SU-DHL-6 (cell line): ENCODE measurements around the gene RPGRIP1L.

Source experiments
- EZH2phosphoT487 ChIP-seq: fragments of 200-600 bp; sonication (generic), shearing (Covaris generic); conservative IDR thresholded peaks from 2 replicates; pipeline ENCODE4 v1.6.1; 2018; ENCODE audit warnings: mild to moderate bottlenecking, antibody characterized with exemption, low read length, moderate library complexity, mixed read lengths
- TF ChIP-seq, protein P1 (sequence below): fragments of 200-600 bp; sonication (generic); IDR thresholded peaks from one replicate; pipeline ENCODE4 v1.5.1; 2017; ENCODE audit warnings: antibody characterized with exemption, mild to moderate bottlenecking, low read length, moderate library complexity; ENCODE audit not compliant: insufficient read depth, poor library complexity, severe bottlenecking

DNA sequence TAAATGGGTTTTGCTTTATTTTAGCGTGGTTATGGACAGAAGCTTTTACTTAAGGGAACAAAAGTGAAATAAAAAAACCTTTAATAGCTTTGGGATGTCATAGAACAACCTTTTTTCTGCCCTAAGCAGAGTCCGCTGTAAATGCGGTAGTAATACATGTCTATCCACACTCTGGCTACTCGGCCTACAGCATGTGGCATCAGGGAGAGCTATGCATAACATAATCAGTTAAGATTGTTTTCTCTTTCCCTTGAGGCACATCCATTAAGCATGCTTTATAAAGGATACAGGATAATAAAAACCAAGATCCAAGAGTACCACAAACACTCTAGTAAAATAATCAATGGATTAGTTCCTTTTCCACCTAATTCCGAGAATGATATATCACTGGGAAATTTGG is 10.3 kb downstream of the RPGRIP1L start:
- TF ChIP-seq, protein P1, sequence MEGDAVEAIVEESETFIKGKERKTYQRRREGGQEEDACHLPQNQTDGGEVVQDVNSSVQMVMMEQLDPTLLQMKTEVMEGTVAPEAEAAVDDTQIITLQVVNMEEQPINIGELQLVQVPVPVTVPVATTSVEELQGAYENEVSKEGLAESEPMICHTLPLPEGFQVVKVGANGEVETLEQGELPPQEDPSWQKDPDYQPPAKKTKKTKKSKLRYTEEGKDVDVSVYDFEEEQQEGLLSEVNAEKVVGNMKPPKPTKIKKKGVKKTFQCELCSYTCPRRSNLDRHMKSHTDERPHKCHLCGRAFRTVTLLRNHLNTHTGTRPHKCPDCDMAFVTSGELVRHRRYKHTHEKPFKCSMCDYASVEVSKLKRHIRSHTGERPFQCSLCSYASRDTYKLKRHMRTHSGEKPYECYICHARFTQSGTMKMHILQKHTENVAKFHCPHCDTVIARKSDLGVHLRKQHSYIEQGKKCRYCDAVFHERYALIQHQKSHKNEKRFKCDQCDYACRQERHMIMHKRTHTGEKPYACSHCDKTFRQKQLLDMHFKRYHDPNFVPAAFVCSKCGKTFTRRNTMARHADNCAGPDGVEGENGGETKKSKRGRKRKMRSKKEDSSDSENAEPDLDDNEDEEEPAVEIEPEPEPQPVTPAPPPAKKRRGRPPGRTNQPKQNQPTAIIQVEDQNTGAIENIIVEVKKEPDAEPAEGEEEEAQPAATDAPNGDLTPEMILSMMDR: no peak
- no peak for TF ChIP-seq EZH2phosphoT487
